PC-9 (cell line): Measurements from ENCODE around the gene PCDHA12. TPM values are rescaled to one million over a fixed set of nuclear protein-coding genes. Genes with fewer than 3 reads are reported as not detected.

Source experiments
- BruUV-seq: library from RNA; stranded (reverse); fragments of 400-500 nt; replicated peaks from 2 replicates; lab custom pipeline; 2021; lab: Mats Ljungman, UMichigan
- CTCF ChIA-PET: fragments of 300-600 bp; sonication (Branson Sonifier 250); formaldehyde crosslinking; loops from one replicate; lab custom pipeline; 2022; ENCODE audit warnings: antibody characterized with exemption; lab: Charles Lee
- POLR2A ChIA-PET: fragments of 300-600 bp; sonication (Branson Sonifier 250); formaldehyde crosslinking; loops from one replicate; lab custom pipeline; 2022; ENCODE audit warnings: antibody characterized with exemption; ENCODE audit not compliant: unreplicated experiment; lab: Charles Lee
- DNase-seq, 2 experiments: peaks; one replicate each; pipeline versions ENCODE4 v3.0.0 to v3.0.0-alpha.2; 2015 to 2022; ENCODE audit warnings: mixed read lengths in 1 of 2
- H2AFZ ChIP-seq: fragments of 200-600 bp; sonication (generic); 2 replicates; pipeline ENCODE4 v1.8.1; 2017; ENCODE audit warnings: antibody characterized with exemption
- H3F3A ChIP-seq: fragments of 200-600 bp; sonication (generic); 2 replicates; pipeline ENCODE4 v1.8.1; 2017; ENCODE audit warnings: antibody characterized with exemption, mild to moderate bottlenecking, low read depth; ENCODE audit not compliant: insufficient read depth
- H3K27ac ChIP-seq: fragments of 200-600 bp; sonication (generic); 2 replicates; pipeline ENCODE4 v1.6.1; 2016; ENCODE audit warnings: mixed run types
- H3K27me3 ChIP-seq: fragments of 200-600 bp; sonication (generic); 2 replicates; pipeline ENCODE4 v1.6.1; 2016; ENCODE audit warnings: low read depth, mixed run types; ENCODE audit not compliant: insufficient read depth
- H3K36me3 ChIP-seq: fragments of 200-600 bp; sonication (generic); 2 replicates; pipeline ENCODE4 v1.6.1; 2016; ENCODE audit warnings: low read depth, mixed run types
- H3K4me1 ChIP-seq: fragments of 200-600 bp; sonication (generic); replicated peaks from 2 replicates; pipeline ENCODE4 v1.6.1; 2016; ENCODE audit warnings: mixed run types; ENCODE audit not compliant: insufficient read depth
- H3K4me2 ChIP-seq: fragments of 200-600 bp; sonication (generic); 2 replicates; pipeline ENCODE4 v1.6.1; 2017; ENCODE audit warnings: mixed run types
- H3K4me3 ChIP-seq: fragments of 200-600 bp; sonication (generic); 2 replicates; pipeline ENCODE4 v1.6.1; 2016; ENCODE audit warnings: mixed run types
- H3K79me2 ChIP-seq: fragments of 200-600 bp; sonication (generic); 2 replicates; pipeline ENCODE4 v1.6.1; 2017; ENCODE audit warnings: low read depth, mixed run types
- H3K9me2 ChIP-seq: fragments of 200-600 bp; sonication (generic); 2 replicates; pipeline ENCODE4 v1.8.1; 2017; ENCODE audit warnings: mild to moderate bottlenecking; ENCODE audit not compliant: insufficient read depth
- H3K9me3 ChIP-seq: fragments of 200-600 bp; sonication (generic); 2 replicates; pipeline ENCODE4 v1.8.1; 2016; ENCODE audit warnings: low read depth; ENCODE audit not compliant: insufficient read depth
- H4K20me1 ChIP-seq: fragments of 200-600 bp; sonication (generic); 2 replicates; pipeline ENCODE4 v1.8.1; 2017; ENCODE audit not compliant: insufficient read depth
- CTCF ChIP-seq: fragments of 200-600 bp; sonication (generic); conservative IDR thresholded peaks from 2 replicates; pipeline ENCODE4 v1.6.1; 2017; ENCODE audit warnings: mixed run types, antibody characterized with exemption, mild to moderate bottlenecking, moderate library complexity
- EZH2 ChIP-seq: fragments of 200-600 bp; sonication (generic); IDR thresholded peaks from 2 replicates; pipeline ENCODE4 v1.8.0; 2017; ENCODE audit warnings: antibody characterized with exemption, low read depth
- intact Hi-C: fragments of 100-400 bp; cut with micrococcal nuclease; formaldehyde crosslinking; loops from one replicate; pipeline ENCODE4 v1.10.0; 2022; ENCODE audit not compliant: unreplicated experiment
- total RNA-seq: library from RNA; stranded (reverse); gene quantifications from 2 replicates; pipeline ENCODE4 v1.2.3, GENCODE V29; 2021

PCDHA12 gene
- total RNA-seq, 1 experiment from 2014 or later, result not detected

- peaks cover 6% of the 10 kb centered on the region for H3K9me3 ChIP-seq
- no peaks in the 10 kb centered on the region for H4K20me1 ChIP-seq
- no peak overlapping the region for H2AFZ ChIP-seq
- no peaks in the 10 kb centered on the region; the same call in 1 of the 2 replicates for H3K9me2 ChIP-seq
- no peaks in the 10 kb centered on the region for H3K79me2 ChIP-seq
- intact Hi-C loops, result loop anchor here (5.0 kb wide), 1 partner anchor 38 kb away; no protein-coding TSS in a partner anchor
- H3K4me1 ChIP-seq, result no peaks in the 10 kb centered on the region
- ChIA-PET CTCF (no interaction called here), POLR2A (no interaction called here)
- H3K36me3 ChIP-seq, result no peaks in the 10 kb centered on the region
- TF ChIP-seq EZH2 (no peak), CTCF (no peak)
- BruUV-seq, result no TSS peak
- no peak for DNase-seq
- H3K27ac ChIP-seq, result no peak overlapping the region
- H3F3A ChIP-seq, result no peaks in the 10 kb centered on the region
- no peak overlapping the region for H3K4me2 ChIP-seq
- 0 out of 2 replicates have a peak, but pooled peaks cover 8% of the 10 kb centered on the region for H3K27me3 ChIP-seq
- no peak overlapping the region for H3K4me3 ChIP-seq
Observed at GRCh38 chr5:140883927-140884697, 9.0 kb downstream of the PCDHA12 start.

DNA sequence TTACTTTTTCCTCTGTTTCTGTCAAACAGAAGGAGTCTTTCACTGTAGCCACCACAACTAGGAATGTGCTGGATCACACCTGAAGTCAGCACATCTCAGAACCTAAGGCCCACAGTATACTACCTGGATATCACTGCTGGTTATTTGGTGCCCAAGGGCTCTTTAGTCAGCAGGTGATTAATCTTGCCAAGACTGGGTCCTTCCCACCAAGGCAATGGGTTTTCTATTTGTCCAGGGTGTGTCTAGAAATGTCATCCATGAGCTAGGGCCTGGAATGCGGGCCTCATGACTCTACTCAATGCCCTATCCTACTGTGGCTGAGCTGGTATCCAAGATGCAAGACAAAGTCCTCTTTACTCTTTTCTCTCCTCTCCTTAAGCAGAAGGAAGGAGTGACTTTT, 41.2 kb downstream of the PCDHA12 start:
- Histone ChIP-seq H2AFZ (no peak overlapping the region), H3K9me2 (no peaks in the 10 kb centered on the region), H3K4me2 (no peak overlapping the region), H3F3A (no peaks in the 10 kb centered on the region), H3K27ac (no peak overlapping the region), H3K27me3 (no peaks in the 10 kb centered on the region), H3K9me3 (no peaks in the 10 kb centered on the region), H3K4me3 (no peak overlapping the region), H4K20me1 (no peaks in the 10 kb centered on the region), H3K79me2 (no peaks in the 10 kb centered on the region), H3K36me3 (no peaks in the 10 kb centered on the region), H3K4me1 (no peaks in the 10 kb centered on the region)
- POLR2A ChIA-PET, result no interaction called here
- BruUV-seq, result no TSS peak
- no peak for DNase-seq
- intact Hi-C loops, result no loop called here
- no peak for TF ChIP-seq CTCF
- no peak for TF ChIP-seq EZH2
- CTCF ChIA-PET, result interaction anchor here (1.3 kb wide), 1 partner anchor 124 kb away, joined by 3 read pairs; no protein-coding TSS in a partner anchor

GRCh38 chr5:140923601-140924000, 48.5 kb downstream of the PCDHA12 start:
- no peaks in the 10 kb centered on the region for H3F3A ChIP-seq
- no peaks in the 10 kb centered on the region for H4K20me1 ChIP-seq
- intact Hi-C loops, result loop anchor here (5.0 kb wide), 1 partner anchor 41 kb away; the partner anchor contains the start of gene PCDHA13
- no peak overlapping the region for H3K4me2 ChIP-seq
- H3K4me3 ChIP-seq, result no peak overlapping the region
- H3K27ac ChIP-seq, result no peak overlapping the region
- no peak for DNase-seq
- no peaks in the 10 kb centered on the region for H3K36me3 ChIP-seq
- H3K27me3 ChIP-seq, result no peaks in the 10 kb centered on the region
- no peaks in the 10 kb centered on the region for H3K9me3 ChIP-seq
- H2AFZ ChIP-seq, result 0 out of 2 replicates have a peak overlapping the region, but pooled peaks have one; percentile 17
- no peaks in the 10 kb centered on the region for H3K4me1 ChIP-seq
- H3K9me2 ChIP-seq, result no peaks in the 10 kb centered on the region
- TF ChIP-seq EZH2 (no peak), CTCF (no peak)
- POLR2A ChIA-PET, result no interaction called here
- BruUV-seq, result no TSS peak
- CTCF ChIA-PET, result no interaction called here
- no peaks in the 10 kb centered on the region for H3K79me2 ChIP-seq
